IMR-90 (cell line): Measurements from ENCODE around the gene FOXM1. TPM values are rescaled to one million over a fixed set of nuclear protein-coding genes. Genes with fewer than 3 reads are reported as not detected.

Experiments
- ATAC-seq: fragments of 200-7000 bp; cut with Tn5 transposase; 2 replicates; pipeline ENCODE4 v1.9.1; 2020; ENCODE audit warnings: low read depth, mild to moderate bottlenecking, moderate library complexity
- BruUV-seq: library from RNA; stranded (reverse); fragments of 400-500 nt; replicated peaks from 2 replicates; lab custom pipeline; 2021; lab: Mats Ljungman, UMichigan
- CTCF ChIA-PET: fragments of 300-600 bp; formaldehyde crosslinking; extraction: SDS; loops from one replicate; lab custom pipeline; 2021; ENCODE audit warnings: antibody characterized with exemption; lab: Yijun Ruan, JAX
- POLR2A ChIA-PET: fragments of 300-600 bp; sonication (Branson Sonifier 250); formaldehyde crosslinking; loops from one replicate; lab custom pipeline; 2022; ENCODE audit warnings: antibody characterized with exemption; ENCODE audit not compliant: unreplicated experiment; lab: Charles Lee
- DNase-seq: peaks from one replicate; pipeline ENCODE4 v3.0.0; 2013
- H2AFZ ChIP-seq: replicated peaks from 2 replicates; pipeline ENCODE3; 2013; ENCODE audit warnings: low read length, mild to moderate bottlenecking; ENCODE audit not compliant: poor library complexity
- H2AK5ac ChIP-seq: 2 replicates; pipeline ENCODE4 v1.6.1; 2013; ENCODE audit warnings: low read depth, low read length, inconsistent platforms
- H2AK9ac ChIP-seq: replicated peaks from 2 replicates; pipeline ENCODE3; 2013; ENCODE audit warnings: mild to moderate bottlenecking, low read depth, low read length, moderate library complexity; ENCODE audit not compliant: poor library complexity
- H2BK120ac ChIP-seq: 2 replicates; pipeline ENCODE4 v1.6.1; 2013; ENCODE audit warnings: low read depth, low read length, inconsistent platforms
- H2BK15ac ChIP-seq: 3 replicates; pipeline ENCODE4 v1.6.1; 2013; ENCODE audit warnings: low read depth, low read length, inconsistent platforms
- H2BK20ac ChIP-seq: 2 replicates; pipeline ENCODE4 v1.6.1; 2013; ENCODE audit warnings: low read depth, mild to moderate bottlenecking, inconsistent platforms, low read length, moderate library complexity
- H2BK5ac ChIP-seq: 2 replicates; pipeline ENCODE4 v1.6.1; 2013; ENCODE audit warnings: mild to moderate bottlenecking, low read depth, low read length, inconsistent platforms; ENCODE audit not compliant: poor library complexity, severe bottlenecking
- H3K14ac ChIP-seq: replicated peaks from 2 replicates; pipeline ENCODE4 v1.6.1; 2013; ENCODE audit warnings: low read depth, low read length, inconsistent platforms
- H3K18ac ChIP-seq: 2 replicates; pipeline ENCODE4 v1.6.1; 2013; ENCODE audit warnings: low read depth, low read length, control low read depth
- H3K23ac ChIP-seq: 2 replicates; pipeline ENCODE4 v1.6.1; 2013; ENCODE audit warnings: low read depth, low read length, inconsistent platforms
- H3K27ac ChIP-seq: 2 replicates; pipeline ENCODE4 v1.5.1; 2013; ENCODE audit warnings: mild to moderate bottlenecking, control low read depth, low read length; ENCODE audit not compliant: insufficient read depth
- H3K27me3 ChIP-seq: 2 replicates; pipeline ENCODE4 v1.6.1; 2013; ENCODE audit warnings: low read length; ENCODE audit not compliant: control insufficient read depth, insufficient read depth
- H3K36me3 ChIP-seq: 2 replicates; pipeline ENCODE4 v1.6.1; 2013; ENCODE audit warnings: low read length, mixed read lengths; ENCODE audit not compliant: control insufficient read depth, insufficient read depth
- H3K4ac ChIP-seq: 2 replicates; pipeline ENCODE4 v1.6.1; 2013; ENCODE audit warnings: low read depth, low read length, inconsistent platforms
- H3K4me1 ChIP-seq: 2 replicates; pipeline ENCODE4 v1.6.1; 2013; ENCODE audit warnings: low read length, mixed read lengths; ENCODE audit not compliant: control insufficient read depth, insufficient read depth
- H3K4me2 ChIP-seq: 2 replicates; pipeline ENCODE4 v1.6.1; 2013; ENCODE audit warnings: low read depth, mild to moderate bottlenecking, control low read depth, low read length, moderate library complexity
- H3K4me3 ChIP-seq: 2 replicates; pipeline ENCODE4 v1.5.1; 2013; ENCODE audit warnings: low read depth, mild to moderate bottlenecking, control low read depth, low read length, moderate library complexity; ENCODE audit not compliant: insufficient read depth
- H3K56ac ChIP-seq: 2 replicates; pipeline ENCODE4 v1.6.1; 2013; ENCODE audit warnings: low read length, inconsistent platforms; ENCODE audit not compliant: insufficient read depth; ENCODE audit errors: extremely low read depth
- H3K79me1 ChIP-seq, 2 experiments: 2 replicates each; pipeline ENCODE4 v1.6.1; 2013; ENCODE audit warnings: low read length in 2 of 2, inconsistent platforms in 1 of 2, low read depth in 1 of 2
- H3K9ac ChIP-seq: 2 replicates; pipeline ENCODE4 v1.6.1; 2013; ENCODE audit warnings: low read depth, low read length, control low read depth
- H3K9me1 ChIP-seq: 2 replicates; pipeline ENCODE4 v1.6.1; 2013; ENCODE audit warnings: low read length, inconsistent platforms; ENCODE audit not compliant: insufficient read depth
- H3K9me3 ChIP-seq: 2 replicates; pipeline ENCODE4 v1.6.1; 2013; ENCODE audit warnings: low read length; ENCODE audit not compliant: control insufficient read depth, insufficient read depth
- H4K20me1 ChIP-seq: 2 replicates; pipeline ENCODE4 v1.6.1; 2013; ENCODE audit warnings: low read length, inconsistent platforms; ENCODE audit not compliant: insufficient read depth
- H4K5ac ChIP-seq: 2 replicates; pipeline ENCODE4 v1.6.1; 2013; ENCODE audit warnings: mild to moderate bottlenecking, low read depth, low read length, control low read depth
- H4K8ac ChIP-seq, 2 experiments: 2 replicates each; pipeline ENCODE4 v1.6.1; 2013; ENCODE audit warnings: low read depth in 2 of 2, low read length in 2 of 2, control low read depth in 1 of 2, inconsistent platforms in 1 of 2
- H4K91ac ChIP-seq: 2 replicates; pipeline ENCODE4 v1.6.1; 2013; ENCODE audit warnings: low read depth, low read length, inconsistent platforms; ENCODE audit not compliant: insufficient read depth
- BHLHE40 ChIP-seq: fragments of 150-350 bp; IDR thresholded peaks from 2 replicates; pipeline ENCODE4 v1.6.1; 2016; ENCODE audit warnings: mild to moderate bottlenecking, low read depth, low read length
- CEBPB ChIP-seq: IDR thresholded peaks from 2 replicates; pipeline ENCODE4 v1.6.1; 2012; ENCODE audit warnings: low read depth, low read length, improper control_type of control experiment
- CHD1 ChIP-seq: IDR thresholded peaks from 2 replicates; pipeline ENCODE4 v1.6.1; 2012; ENCODE audit warnings: low read depth, low read length, improper control_type of control experiment
- CTCF ChIP-seq: conservative IDR thresholded peaks from 2 replicates; pipeline ENCODE4 v1.5.1; 2012; ENCODE audit warnings: mild to moderate bottlenecking, low read depth, low read length, improper control_type of control experiment
- ELK1 ChIP-seq: fragments of 150-350 bp; IDR thresholded peaks from 2 replicates; pipeline ENCODE4 v1.6.1; 2016; ENCODE audit warnings: low read depth, mild to moderate bottlenecking, low read length, moderate library complexity, borderline replicate concordance
- FOS ChIP-seq: fragments of 150-350 bp; IDR thresholded peaks from 2 replicates; pipeline ENCODE4 v1.6.1; 2016; ENCODE audit warnings: low read depth, low read length
- MAFK ChIP-seq: IDR thresholded peaks from 2 replicates; pipeline ENCODE4 v1.6.1; 2012; ENCODE audit warnings: low read depth, low read length, improper control_type of control experiment
- MAZ ChIP-seq: IDR thresholded peaks from 2 replicates; pipeline ENCODE4 v1.6.1; 2012; ENCODE audit warnings: low read depth, mild to moderate bottlenecking, low read length, improper control_type of control experiment, moderate library complexity, borderline replicate concordance
- MXI1 ChIP-seq: IDR thresholded peaks from 2 replicates; pipeline ENCODE4 v1.6.1; 2012; ENCODE audit warnings: low read depth, mild to moderate bottlenecking, low read length, moderate library complexity, borderline replicate concordance
- NFE2L2 ChIP-seq: fragments of 150-350 bp; IDR thresholded peaks from 2 replicates; pipeline ENCODE4 v1.6.1; 2016; ENCODE audit warnings: low read depth, mild to moderate bottlenecking, low read length
- POLR2A ChIP-seq: IDR thresholded peaks from 2 replicates; pipeline ENCODE4 v1.6.1; 2012; ENCODE audit warnings: mild to moderate bottlenecking, low read depth, low read length
- RAD21 ChIP-seq: IDR thresholded peaks from 2 replicates; pipeline ENCODE4 v1.6.1; 2012; ENCODE audit warnings: low read length, improper control_type of control experiment
- RCOR1 ChIP-seq: IDR thresholded peaks from 2 replicates; pipeline ENCODE4 v1.6.1; 2012; ENCODE audit warnings: mild to moderate bottlenecking, low read length, improper control_type of control experiment; ENCODE audit not compliant: insufficient replicate concordance
- RFX5 ChIP-seq: IDR thresholded peaks from 2 replicates; pipeline ENCODE4 v1.8.0; 2012; ENCODE audit warnings: low read depth, mild to moderate bottlenecking, low read length, moderate library complexity
- SMC3 ChIP-seq: fragments of 150-350 bp; IDR thresholded peaks from 2 replicates; pipeline ENCODE4 v1.6.1; 2016; ENCODE audit warnings: low read depth, mild to moderate bottlenecking, antibody characterized with exemption, low read length, moderate library complexity
- USF2 ChIP-seq: fragments of 150-350 bp; IDR thresholded peaks from 2 replicates; pipeline ENCODE4 v1.6.1; 2017; ENCODE audit warnings: mild to moderate bottlenecking, antibody characterized with exemption, low read length, low read depth
- WGBS, 2 experiments: methylation state at CpG; one replicate each; pipeline versions ENCODE4 v1.1.5 to v1.1.7; 2013; ENCODE audit warnings: missing lambda C conversion rate in 2 of 2; ENCODE audit not compliant: insufficient read length in 1 of 2; ENCODE audit errors: extremely low coverage in 2 of 2; 5-methylcytosine and 5-hydroxymethylcytosine counted together
- dilution Hi-C: fragments of 300-500 bp; cut with HindIII; formaldehyde crosslinking; loops from one replicate; pipeline ENCODE4 v1.14.3; 2018; ENCODE audit warnings: low sequenced_read_pairs; ENCODE audit not compliant: unreplicated experiment
- in situ Hi-C: fragments of 300-500 bp; cut with MboI; formaldehyde crosslinking; loops from 3 replicates; pipeline ENCODE4 v1.14.3; 2019; ENCODE audit warnings: low sequenced_read_pairs, inconsistent platforms, mixed read lengths
- intact Hi-C: fragments of 100-400 bp; cut with micrococcal nuclease; formaldehyde crosslinking; loops from 2 replicates; pipeline ENCODE4 v1.10.0; 2022
- polyA plus RNA-seq, 3 experiments: library from polyadenylated mRNA; depleted of rRNA; stranded (reverse); fragments of >200 nt; gene quantifications; 2 replicates each; pipeline ENCODE4 v1.2.3, GENCODE V29; 2012; ENCODE audit warnings: low replicate concordance in 1 of 3
- total RNA-seq: library from RNA; depleted of rRNA; stranded (reverse); fragments of >200 nt; gene quantifications from 2 replicates; pipeline ENCODE4 v1.2.3, GENCODE V29; 2012

FOXM1 gene
- total and polyA plus RNA-seq, 2 of the 4 experiments (the other 2 are of a cell fraction) = 14.9 to 29.3 TPM

DNA sequence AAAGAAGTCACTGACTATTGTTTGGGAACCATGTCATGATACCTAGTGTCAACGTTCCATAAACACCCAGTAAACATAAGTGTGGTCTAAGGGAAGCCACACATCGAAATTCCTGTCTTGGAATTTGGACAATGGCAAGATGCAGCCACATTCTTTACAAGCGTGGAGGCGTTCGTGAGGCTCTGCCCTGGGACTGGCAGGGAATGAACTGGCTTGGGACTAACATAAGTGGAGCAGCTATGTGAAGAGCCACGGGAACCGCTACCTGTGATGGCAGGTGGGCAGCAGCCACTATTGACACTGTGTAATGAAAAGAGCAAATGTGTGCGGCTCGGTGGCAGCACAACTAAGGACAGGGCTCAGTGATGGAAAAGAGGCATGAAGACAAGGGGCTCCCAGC, 32.2 kb downstream of the FOXM1 start:
- POLR2A ChIA-PET = no interaction called here
- ATAC-seq (no peak), DNase-seq (peak; percentile 18)
- in situ Hi-C loops = no loop called here
- H4K8ac ChIP-seq = peak overlapping the region; percentile 98 to 99
- peak overlapping the region; percentile 67 for H3K14ac ChIP-seq
- no peak overlapping the region for H2BK15ac ChIP-seq
- TF ChIP-seq FOS = no peak
- no peak for TF ChIP-seq RFX5
- TF ChIP-seq RAD21 = no peak
- TF ChIP-seq CTCF = no peak
- no peak for TF ChIP-seq MXI1
- no peak for TF ChIP-seq MAZ
- TF ChIP-seq CHD1 = no peak
- no peak for TF ChIP-seq USF2
- TF ChIP-seq NFE2L2 = no peak
- no peak for TF ChIP-seq MAFK
- no peak for TF ChIP-seq SMC3
- no peak for TF ChIP-seq CEBPB
- no peak for TF ChIP-seq BHLHE40
- no peak for TF ChIP-seq RCOR1
- TF ChIP-seq POLR2A = no peak
- TF ChIP-seq ELK1 = no peak
- peak overlapping the region; percentile 23; the same call in 1 of the 2 replicates for H3K23ac ChIP-seq
- H2BK120ac ChIP-seq = peak overlapping the region; percentile 75
- peak overlapping the region; percentile 74 for H4K91ac ChIP-seq
- H3K9me3 ChIP-seq = no peaks in the 10 kb centered on the region
- H3K18ac ChIP-seq = peak overlapping the region; percentile 26; the same call in 1 of the 2 replicates
- CTCF ChIA-PET = interaction anchor here (0.9 kb wide), 1 partner anchor 9 kb away, joined by 3 read pairs; no protein-coding TSS in a partner anchor
- H3K9ac ChIP-seq = no peak overlapping the region
- H2BK5ac ChIP-seq = peak overlapping the region; percentile 21
- peak overlapping the region; percentile 7 for H2AK9ac ChIP-seq
- 0 out of 2 replicates have a peak overlapping the region, but pooled peaks have one; percentile 14 for H3K27ac ChIP-seq
- intact Hi-C loops = no loop called here
- no peak overlapping the region for H3K4me2 ChIP-seq
- H2BK20ac ChIP-seq = peak overlapping the region; percentile 38; the same call in 1 of the 2 replicates
- H4K5ac ChIP-seq = peak overlapping the region; percentile 76
- peak overlapping the region; percentile 27 for H2AK5ac ChIP-seq
- H3K4me3 ChIP-seq = no peak overlapping the region
- WGBS, 2 experiments = 65% methylated on average over 5 of the region's 9 CpGs; no CpG with 5 or more reads in 1 of the 2 experiments
- H3K9me1 ChIP-seq = peaks cover 14% of the 10 kb centered on the region
- H3K4me1 ChIP-seq = peaks cover 14% of the 10 kb centered on the region
- 0 out of 2 replicates have a peak, but pooled peaks cover 2% of the 10 kb centered on the region for H4K20me1 ChIP-seq
- peak overlapping the region; percentile 92 for H3K4ac ChIP-seq
- no peaks in the 10 kb centered on the region for H3K27me3 ChIP-seq
- H3K79me1 ChIP-seq = no peaks in the 10 kb centered on the region
- dilution Hi-C loops = no loop called here
- BruUV-seq = no TSS peak
- H3K56ac ChIP-seq = no peak overlapping the region
- H2AFZ ChIP-seq = peak overlapping the region; percentile 91
- no peaks in the 10 kb centered on the region for H3K36me3 ChIP-seq
